GM12878 (cell line): Measurements from ENCODE around the gene IL18. TPM values are rescaled to one million over a fixed set of nuclear protein-coding genes. Genes with fewer than 3 reads are reported as not detected.

ENCODE experiments used
- ATAC-seq: fragments of 200-7000 bp; cut with Tn5 transposase; 3 replicates; pipeline ENCODE4 v1.9.1; 2020; ENCODE audit warnings: mild to moderate bottlenecking, moderate library complexity
- BruUV-seq: library from RNA; stranded (reverse); fragments of 400-500 nt; replicated peaks from 2 replicates; lab custom pipeline; 2021; lab: Mats Ljungman, UMichigan
- CTCF ChIA-PET: fragments of 300-600 bp; sonication (Branson Sonifier 250); formaldehyde crosslinking; extraction: SDS; loops from one replicate; lab custom pipeline; 2021; ENCODE audit warnings: inconsistent platforms; lab: Yijun Ruan, JAX
- POLR2A ChIA-PET: fragments of 350-600 bp; formaldehyde crosslinking; extraction: SDS; loops from one replicate; lab custom pipeline; 2021; ENCODE audit warnings: inconsistent platforms; lab: Charles Lee
- RAD21 ChIA-PET: fragments of 300-600 bp; sonication (Branson Sonifier 250); formaldehyde crosslinking; loops from one replicate; lab custom pipeline; 2023; ENCODE audit warnings: antibody characterized with exemption; ENCODE audit not compliant: unreplicated experiment; lab: Charles Lee
- SMC1A ChIA-PET: fragments of 300-600 bp; sonication (Branson Sonifier 250); formaldehyde crosslinking; loops from one replicate; lab custom pipeline; 2023; ENCODE audit not compliant: unreplicated experiment, uncharacterized antibody; lab: Charles Lee
- DNase-seq: peaks from one replicate; pipeline ENCODE4 v3.0.0-alpha.2; 2011; ENCODE audit warnings: low read depth, low spot score
- FAIRE-seq: peaks from 3 replicates; lab custom pipeline; 2011; peaks lifted over from hg19 to GRCh38; lab: Jason Lieb, UNC
- H2AFZ ChIP-seq: 2 replicates; pipeline ENCODE4 v1.6.0; 2011; ENCODE audit warnings: low read depth, low read length, control low read depth; ENCODE audit not compliant: control insufficient read depth
- H3K27ac ChIP-seq: 2 replicates; pipeline ENCODE4 v1.5.1; 2011; ENCODE audit warnings: control low read depth; ENCODE audit not compliant: control insufficient read depth, insufficient read depth
- H3K27me3 ChIP-seq, 2 experiments: replicated peaks in 1 of 2; 2 replicates each; pipeline versions ENCODE4 v1.6.0 to v1.6.1; 2011; ENCODE audit warnings: low read length in 1 of 2; ENCODE audit not compliant: control insufficient read depth in 2 of 2, insufficient read depth in 2 of 2
- H3K36me3 ChIP-seq, 2 experiments: 2 replicates each; pipeline ENCODE4 v1.5.1; 2011; ENCODE audit warnings: low read length in 1 of 2; ENCODE audit not compliant: control insufficient read depth in 2 of 2, insufficient read depth in 2 of 2
- H3K4me1 ChIP-seq: 2 replicates; pipeline ENCODE4 v1.6.1; 2011; ENCODE audit warnings: mild to moderate bottlenecking, low read length, moderate library complexity, mixed read lengths; ENCODE audit not compliant: control insufficient read depth, insufficient read depth
- H3K4me2 ChIP-seq: 2 replicates; pipeline ENCODE4 v1.6.0; 2011; ENCODE audit warnings: control low read depth; ENCODE audit not compliant: control insufficient read depth, insufficient read depth
- H3K4me3 ChIP-seq: fragments of 200-600 bp; sonication (generic); 2 replicates; pipeline ENCODE4 v1.5.1; 2016
- H3K79me2 ChIP-seq: 2 replicates; pipeline ENCODE4 v1.6.0; 2011; ENCODE audit warnings: low read length; ENCODE audit not compliant: control insufficient read depth, insufficient read depth
- H3K9ac ChIP-seq: 2 replicates; pipeline ENCODE4 v1.8.0; 2011; ENCODE audit warnings: low read length, control low read depth, mixed read lengths; ENCODE audit not compliant: control insufficient read depth, insufficient read depth
- H3K9me3 ChIP-seq: replicated peaks from 3 replicates; pipeline ENCODE4 v1.5.1; 2011; ENCODE audit warnings: mild to moderate bottlenecking, low read length; ENCODE audit not compliant: control insufficient read depth, insufficient read depth
- H4K20me1 ChIP-seq: 2 replicates; pipeline ENCODE4 v1.6.0; 2011; ENCODE audit not compliant: control insufficient read depth, insufficient read depth
- ASH2L ChIP-seq: fragments of 300-600, 200-600 bp; sonication (generic); IDR thresholded peaks from 2 replicates; pipeline ENCODE4 v1.6.1; 2017; ENCODE audit warnings: low read depth, mild to moderate bottlenecking, borderline replicate concordance
- BACH1 ChIP-seq: fragments of 450-650 bp; IDR thresholded peaks from 2 replicates; pipeline ENCODE4 v1.6.1; 2017; ENCODE audit warnings: mild to moderate bottlenecking, borderline replicate concordance
- CREB1 ChIP-seq: IDR thresholded peaks from 2 replicates; pipeline ENCODE4 v1.6.1; 2012; ENCODE audit warnings: low read depth, mild to moderate bottlenecking, inconsistent platforms
- HCFC1 ChIP-seq: fragments of 150-350 bp; IDR thresholded peaks from 2 replicates; pipeline ENCODE4 v1.6.1; 2014; ENCODE audit warnings: low read length
- KLF5 ChIP-seq: fragments of 450-650 bp; IDR thresholded peaks from 2 replicates; pipeline ENCODE4 v1.6.1; 2014; ENCODE audit warnings: mild to moderate bottlenecking; ENCODE audit not compliant: partially characterized antibody
- NFIC ChIP-seq: IDR thresholded peaks from 2 replicates; pipeline ENCODE4 v1.6.1; 2012; ENCODE audit warnings: low read depth, mild to moderate bottlenecking, inconsistent platforms, low read length, moderate library complexity
- NFXL1 ChIP-seq: fragments of 450-650 bp; IDR thresholded peaks from 2 replicates; pipeline ENCODE4 v1.6.1; 2017; ENCODE audit warnings: antibody characterized with exemption, mild to moderate bottlenecking, borderline replicate concordance
- NRF1 ChIP-seq: conservative IDR thresholded peaks from 2 replicates; pipeline ENCODE4 v1.6.1; 2011; ENCODE audit warnings: mild to moderate bottlenecking, low read depth, low read length, improper control_type of control experiment
- PBX3 ChIP-seq: IDR thresholded peaks from 2 replicates; pipeline ENCODE4 v1.6.1; 2011; ENCODE audit warnings: mild to moderate bottlenecking, low read depth, low read length, moderate library complexity; ENCODE audit not compliant: insufficient replicate concordance
- PML ChIP-seq: IDR thresholded peaks from 2 replicates; pipeline ENCODE4 v1.6.1; 2012; ENCODE audit warnings: low read length, inconsistent platforms
- POLR2AphosphoS2 ChIP-seq: IDR thresholded peaks from 2 replicates; pipeline ENCODE4 v1.6.1; 2011; ENCODE audit warnings: low read depth, mild to moderate bottlenecking, low read length, improper control_type of control experiment, moderate library complexity
- STAT1 ChIP-seq: fragments of 450-650 bp; conservative IDR thresholded peaks from 2 replicates; pipeline ENCODE4 v1.6.1; 2014; ENCODE audit warnings: antibody characterized with exemption, mild to moderate bottlenecking
- TARDBP ChIP-seq: IDR thresholded peaks from 2 replicates; pipeline ENCODE4 v1.6.1; 2016; ENCODE audit warnings: borderline replicate concordance
- TCF3 ChIP-seq: IDR thresholded peaks from 2 replicates; pipeline ENCODE4 v1.6.1; 2012; ENCODE audit warnings: low read depth, mild to moderate bottlenecking, low read length, borderline replicate concordance; ENCODE audit not compliant: insufficient read depth
- WRNIP1 ChIP-seq: IDR thresholded peaks from 2 replicates; pipeline ENCODE4 v1.6.1; 2011; ENCODE audit warnings: low read depth, low read length, improper control_type of control experiment, borderline replicate concordance
- ZNF207 ChIP-seq: fragments of 450-650 bp; IDR thresholded peaks from 2 replicates; pipeline ENCODE4 v1.6.1; 2014; ENCODE audit warnings: antibody characterized with exemption, mild to moderate bottlenecking, borderline replicate concordance
- ZNF217 ChIP-seq: fragments of 450-650 bp; IDR thresholded peaks from 2 replicates; pipeline ENCODE4 v1.6.1; 2017; ENCODE audit warnings: antibody characterized with exemption, mild to moderate bottlenecking
- WGBS: methylation state at CpG from one replicate; pipeline ENCODE4 v1.1.6; 2016; ENCODE audit warnings: low lambda C conversion rate; ENCODE audit not compliant: insufficient replicate concordance, insufficient coverage; ENCODE audit errors: missing lambda C conversion rate; 5-methylcytosine and 5-hydroxymethylcytosine counted together
- in situ Hi-C: fragments of 300-500 bp; cut with MboI; formaldehyde crosslinking; loops from 9 replicates; pipeline ENCODE4 v1.14.3; 2018; ENCODE audit warnings: mixed read lengths
- intact Hi-C: fragments of 100-400 bp; cut with micrococcal nuclease; formaldehyde crosslinking; loops from one replicate; pipeline ENCODE4 v1.14.2; 2022; ENCODE audit not compliant: unreplicated experiment
- polyA plus RNA-seq, 11 experiments: library from polyadenylated mRNA; depleted of rRNA in 4 of 11; unstranded in 6 of 11; stranded (reverse) in 5 of 11; fragments of >200 nt; fragmentation: Nextera tagmentation in 4 of 11; fragmentation: Illumina TruSeq in 1 of 11; extraction: Ambion mirVana in 4 of 11; extraction: Trizol in 1 of 11; gene quantifications; 1 replicate in 1 of 11; 2 replicates in 10 of 11; pipeline versions ENCODE4 v1.2.1 to v1.2.3, GENCODE V29; 2011 to 2016; ENCODE audit warnings: inconsistent platforms in 2 of 11, missing spikeins in 2 of 11, low read depth in 1 of 11
- total RNA-seq, 4 experiments: library from RNA; depleted of rRNA in 3 of 4; stranded (reverse); fragments of >200 nt in 3 of 4; fragmentation: Illumina TruSeq in 1 of 4; extraction: Trizol in 1 of 4; gene quantifications; 2 replicates each; pipeline versions ENCODE4 v1.2.1 to v1.2.3, GENCODE V29; 2013 to 2021
- TF ChIP-seq, protein P1 (sequence below): fragments of 450-650 bp; IDR thresholded peaks from 2 replicates; pipeline ENCODE4 v1.6.1; 2014; ENCODE audit warnings: mild to moderate bottlenecking

Gene IL18
- total and polyA plus RNA-seq, 10 of the 15 experiments (the other 5 are each of a cell fraction or from before 2014, with no cell fraction given) = 0.12 to 0.42 (median 0.24) TPM

- in situ Hi-C loops = no loop called here
- TF ChIP-seq PBX3 (no peak), STAT1 (no peak), NFIC (no peak), HCFC1 (no peak), ZNF207 (no peak), KLF5 (no peak), WRNIP1 (no peak), TARDBP (no peak), ASH2L (no peak), NFXL1 (no peak), TCF3 (no peak), NRF1 (no peak), ZNF217 (no peak), PML (no peak), CREB1 (no peak), BACH1 (no peak), POLR2AphosphoS2 (no peak)
- TF ChIP-seq, protein P1, sequence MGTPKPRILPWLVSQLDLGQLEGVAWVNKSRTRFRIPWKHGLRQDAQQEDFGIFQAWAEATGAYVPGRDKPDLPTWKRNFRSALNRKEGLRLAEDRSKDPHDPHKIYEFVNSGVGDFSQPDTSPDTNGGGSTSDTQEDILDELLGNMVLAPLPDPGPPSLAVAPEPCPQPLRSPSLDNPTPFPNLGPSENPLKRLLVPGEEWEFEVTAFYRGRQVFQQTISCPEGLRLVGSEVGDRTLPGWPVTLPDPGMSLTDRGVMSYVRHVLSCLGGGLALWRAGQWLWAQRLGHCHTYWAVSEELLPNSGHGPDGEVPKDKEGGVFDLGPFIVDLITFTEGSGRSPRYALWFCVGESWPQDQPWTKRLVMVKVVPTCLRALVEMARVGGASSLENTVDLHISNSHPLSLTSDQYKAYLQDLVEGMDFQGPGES = no peak
- Histone ChIP-seq H3K4me3 (no peak overlapping the region), H3K4me2 (no peak overlapping the region), H2AFZ (no peak overlapping the region), H4K20me1 (no peaks in the 10 kb centered on the region), H3K27ac (no peak overlapping the region), H3K9ac (no peak overlapping the region), H3K27me3 (no peaks in the 10 kb centered on the region), H3K4me1 (no peaks in the 10 kb centered on the region), H3K79me2 (no peaks in the 10 kb centered on the region), H3K9me3 (no peaks in the 10 kb centered on the region), H3K36me3 (no peaks in the 10 kb centered on the region)
- RAD21 ChIA-PET = no interaction called here
- CTCF ChIA-PET = interaction anchor here (0.9 to 1.8 kb wide), 4 partner anchors 13 to 314 kb away, joined by 3 to 8 read pairs (median 4); partner anchors contain the start of gene BCO2
- SMC1A ChIA-PET = interaction anchor here (1.1 kb wide), 1 partner anchor 42 kb away, joined by 3 read pairs; no protein-coding TSS in a partner anchor
- DNase-seq = no peak
- ATAC-seq = no peak
- WGBS = 67% methylated on average over 5 of the region's 5 CpGs
- POLR2A ChIA-PET = no interaction called here
- intact Hi-C loops = no loop called here
- FAIRE-seq = no peak
- BruUV-seq = no TSS peak
These were observed 7.5 kb downstream of the IL18 start for GRCh38 chr11:112156153-112156955.
